Thyroid gland (tissue), 4 donors: ENCODE measurements around the gene ANXA9.

Experiments used
- CTCF ChIP-seq, 6 experiments: fragments of 200-600 bp in 3 of 6; fragments of 450-650 bp in 3 of 6; sonication (generic) in 3 of 6; IDR thresholded peaks; one replicate each; pipeline ENCODE4 v1.5.1; 2016 to 2019; ENCODE audit warnings: antibody characterized with exemption in 6 of 6, mild to moderate bottlenecking in 2 of 6, inconsistent platforms in 1 of 6, moderate library complexity in 1 of 6
- POLR2A ChIP-seq, 2 donors: fragments of 450-650 bp; IDR thresholded peaks; one replicate each; pipeline ENCODE4 v1.6.1; 2017; ENCODE audit warnings: antibody characterized with exemption in 2 of 2, mild to moderate bottlenecking in 2 of 2, moderate library complexity in 1 of 2

DNA sequence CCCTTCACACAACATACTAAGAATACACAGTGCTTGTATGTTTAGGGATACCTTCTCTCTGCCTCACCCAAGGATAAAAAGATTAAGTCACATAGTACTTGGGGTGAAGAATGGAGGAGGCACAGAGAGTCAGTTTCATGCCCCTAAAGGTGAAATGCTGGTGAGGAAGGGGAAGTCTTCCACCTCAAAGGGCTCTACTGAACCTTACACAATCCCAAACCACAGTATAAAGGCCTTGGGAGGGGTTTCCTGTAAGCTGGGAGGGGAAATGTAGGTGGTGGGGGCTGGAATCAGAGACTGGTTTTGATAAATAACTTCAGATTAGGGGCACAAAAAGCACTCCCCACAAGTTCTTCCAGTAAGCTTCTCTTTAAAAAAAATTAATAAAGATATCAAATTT, 21.1 kb downstream of the ANXA9 start:
- TF ChIP-seq CTCF (IDR thresholded peaks at IDR 0.05) (no peak), POLR2A (IDR thresholded peaks at IDR 0.05) (no peak)
